ENCODE data around the gene TMX1. TPM values are rescaled to one million over a fixed set of nuclear protein-coding genes. Genes with fewer than 3 reads are reported as not detected.
"Not testable (repeated sequence)": the region's sequence is repeated elsewhere in the genome, so short reads cannot be mapped to it uniquely, and the experiment has no call there.

Gene TMX1
- total RNA-seq, 1 donor from 2014 or later: 31.4 TPM

- Mint-ChIP-seq H3K9me3 (no peaks in the 10 kb centered on the region), H3K27ac (no peak overlapping the region), H3K4me3 (no peak overlapping the region), H3K36me3 (no peaks in the 10 kb centered on the region), H3K4me1 (ENCODE audit: unreplicated experiment) (no peaks in the 10 kb centered on the region), H3K27me3 (no peaks in the 10 kb centered on the region)
- no peak for DNase-seq (ENCODE audit: extremely low spot score, unreplicated experiment)
- no peak for TF ChIP-seq CTCF (conservative IDR thresholded peaks at IDR 0.05)
Observed at GRCh38 chr14:51216602-51217001, 23.4 kb upstream of the TMX1 start.

GRCh38 chr14:51219473-51220448 lies 20.3 kb upstream of the TMX1 start:
- Mint-ChIP-seq H3K36me3 (no peaks in the 10 kb centered on the region), H3K4me1 (ENCODE audit: unreplicated experiment) (no peaks in the 10 kb centered on the region), H3K27ac (no peak overlapping the region), H3K27me3 (no peaks in the 10 kb centered on the region), H3K9me3 (peaks cover 6% of the 10 kb centered on the region), H3K4me3 (no peak overlapping the region)
- DNase-seq (ENCODE audit: extremely low spot score, unreplicated experiment): no peak
- peak; percentile 89 for TF ChIP-seq CTCF (conservative IDR thresholded peaks at IDR 0.05)

- H3K4me3 Mint-ChIP-seq; H3K9me3 Mint-ChIP-seq; H3K27me3 Mint-ChIP-seq; H3K4me1 Mint-ChIP-seq (ENCODE audit: unreplicated experiment); DNase-seq (ENCODE audit: extremely low spot score, unreplicated experiment); H3K27ac Mint-ChIP-seq; H3K36me3 Mint-ChIP-seq: not testable (repeated sequence)
Observed at GRCh38 chr14:51223463-51223862, 16.6 kb upstream of the TMX1 start.

DNA sequence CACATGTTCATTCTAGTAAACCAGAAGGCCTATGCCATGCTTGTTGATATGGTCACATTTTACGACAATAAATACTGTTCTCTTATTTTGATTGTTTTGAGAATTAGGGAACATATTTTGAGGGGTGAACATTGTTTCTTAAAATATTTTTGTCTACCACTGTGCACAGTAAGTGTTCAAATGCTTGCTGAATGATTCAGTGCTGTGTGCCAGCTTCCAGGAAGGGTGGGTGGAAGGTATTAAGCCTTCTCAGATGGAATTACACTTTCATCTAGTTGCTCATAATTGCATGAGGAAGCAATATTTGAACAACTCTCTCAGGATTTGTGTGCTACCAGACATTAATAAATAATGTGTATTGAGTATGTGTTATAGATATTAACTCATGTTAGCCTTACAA lies 15.5 kb upstream of the TMX1 start:
- Mint-ChIP-seq H3K4me3 (no peak overlapping the region), H3K27ac (no peak overlapping the region), H3K36me3 (no peaks in the 10 kb centered on the region), H3K4me1 (ENCODE audit: unreplicated experiment) (no peaks in the 10 kb centered on the region), H3K9me3 (peaks cover 6% of the 10 kb centered on the region), H3K27me3 (no peaks in the 10 kb centered on the region)
- no peak for TF ChIP-seq CTCF (conservative IDR thresholded peaks at IDR 0.05)
- DNase-seq (ENCODE audit: extremely low spot score, unreplicated experiment): no peak

- H3K27me3 Mint-ChIP-seq: no peaks in the 10 kb centered on the region
- H3K9me3 Mint-ChIP-seq: peaks cover 6% of the 10 kb centered on the region
- H3K4me3 Mint-ChIP-seq: no peak overlapping the region
- no peaks in the 10 kb centered on the region for H3K4me1 Mint-ChIP-seq (ENCODE audit: unreplicated experiment)
- TF ChIP-seq CTCF (conservative IDR thresholded peaks at IDR 0.05): no peak
- H3K36me3 Mint-ChIP-seq: no peaks in the 10 kb centered on the region
- no peak overlapping the region for H3K27ac Mint-ChIP-seq
- no peak for DNase-seq (ENCODE audit: extremely low spot score, unreplicated experiment)
Observed at GRCh38 chr14:51225751-51226150, 14.3 kb upstream of the TMX1 start.

DNA sequence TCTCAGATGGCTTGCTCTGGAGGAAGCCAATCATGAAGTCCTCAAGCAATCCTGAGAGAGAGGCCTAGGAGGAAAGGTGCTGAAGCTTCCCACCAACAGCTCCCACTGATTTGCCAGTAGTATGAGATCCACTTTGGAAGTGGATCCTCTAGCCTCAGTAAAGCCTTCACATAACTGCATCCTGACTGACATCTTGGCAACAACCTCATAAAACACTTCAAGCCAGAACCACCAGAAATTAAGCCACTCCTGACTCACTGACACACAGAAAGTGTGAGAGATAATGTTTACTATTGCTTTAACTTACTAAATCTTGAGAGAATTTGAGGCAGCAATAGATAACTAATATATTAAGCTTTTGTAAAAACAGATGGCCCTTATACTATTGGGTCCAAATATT lies 11.7 kb upstream of the TMX1 start:
- DNase-seq (ENCODE audit: extremely low spot score, unreplicated experiment): no peak
- no peak for TF ChIP-seq CTCF (conservative IDR thresholded peaks at IDR 0.05)
- no peaks in the 10 kb centered on the region for H3K27me3 Mint-ChIP-seq
- no peak overlapping the region for H3K27ac Mint-ChIP-seq
- no peaks in the 10 kb centered on the region for H3K36me3 Mint-ChIP-seq
- no peak overlapping the region for H3K4me3 Mint-ChIP-seq
- H3K9me3 Mint-ChIP-seq: peaks cover 4% of the 10 kb centered on the region
- H3K4me1 Mint-ChIP-seq (ENCODE audit: unreplicated experiment): no peaks in the 10 kb centered on the region
